DMS114 treated with DMSO at 0.1 percent for 48 hours (cell line): ENCODE measurements around the gene TXNRD3.
A peak's percentile ranks its signal among the peaks of the same experiment; 100 is the strongest.

Experiments
- DNase-seq: peaks from one replicate; lab custom pipeline; 2025; ENCODE audit not compliant: unreplicated experiment; lab: John Stamatoyannopoulos, UW

The TXNRD3 gene

DNA sequence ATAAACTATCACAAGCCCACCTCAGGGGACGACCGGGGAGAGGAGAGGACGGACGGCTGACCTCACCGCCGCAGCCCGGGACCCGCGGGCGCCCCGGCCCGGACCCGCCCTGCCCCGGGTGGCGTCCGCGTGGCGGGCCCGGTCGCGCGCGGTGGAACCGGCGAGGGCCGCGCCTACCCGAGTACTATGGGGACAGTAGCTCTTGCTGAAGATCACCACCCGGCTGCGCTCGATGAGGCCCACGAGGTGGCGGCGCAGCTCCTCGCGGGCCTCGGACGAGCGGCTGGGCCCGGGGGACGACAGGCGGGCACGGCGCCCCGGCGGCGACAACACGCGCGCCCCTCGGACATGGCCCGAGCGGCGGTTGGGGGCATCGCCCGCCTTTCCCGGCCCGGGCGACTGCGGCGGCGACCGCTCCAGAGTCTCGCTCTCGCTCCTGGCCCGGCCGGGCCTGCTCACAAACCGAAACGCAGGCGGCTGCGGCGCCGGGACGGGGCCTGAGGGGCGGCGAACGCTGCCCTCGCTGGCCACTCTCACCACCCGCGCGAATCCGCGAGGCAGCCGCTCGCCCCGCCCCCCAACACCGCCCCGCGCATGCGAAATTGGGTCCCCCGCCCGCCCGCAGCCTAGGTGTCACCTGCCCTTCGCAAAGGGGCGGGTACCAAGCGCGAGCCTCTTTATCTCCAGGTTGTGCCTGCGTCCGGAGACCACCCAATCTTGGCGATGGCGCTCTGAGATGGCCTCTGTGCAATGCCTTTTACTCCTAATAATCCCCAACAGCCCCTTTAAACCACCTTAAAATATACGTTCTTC, at the start of gene TXNRD3:
Gene TXNRD3, minus strand, starts transcription at position 554 of the 813 bp plus-strand sequence.
- peak; percentile 36 for DNase-seq

DNA sequence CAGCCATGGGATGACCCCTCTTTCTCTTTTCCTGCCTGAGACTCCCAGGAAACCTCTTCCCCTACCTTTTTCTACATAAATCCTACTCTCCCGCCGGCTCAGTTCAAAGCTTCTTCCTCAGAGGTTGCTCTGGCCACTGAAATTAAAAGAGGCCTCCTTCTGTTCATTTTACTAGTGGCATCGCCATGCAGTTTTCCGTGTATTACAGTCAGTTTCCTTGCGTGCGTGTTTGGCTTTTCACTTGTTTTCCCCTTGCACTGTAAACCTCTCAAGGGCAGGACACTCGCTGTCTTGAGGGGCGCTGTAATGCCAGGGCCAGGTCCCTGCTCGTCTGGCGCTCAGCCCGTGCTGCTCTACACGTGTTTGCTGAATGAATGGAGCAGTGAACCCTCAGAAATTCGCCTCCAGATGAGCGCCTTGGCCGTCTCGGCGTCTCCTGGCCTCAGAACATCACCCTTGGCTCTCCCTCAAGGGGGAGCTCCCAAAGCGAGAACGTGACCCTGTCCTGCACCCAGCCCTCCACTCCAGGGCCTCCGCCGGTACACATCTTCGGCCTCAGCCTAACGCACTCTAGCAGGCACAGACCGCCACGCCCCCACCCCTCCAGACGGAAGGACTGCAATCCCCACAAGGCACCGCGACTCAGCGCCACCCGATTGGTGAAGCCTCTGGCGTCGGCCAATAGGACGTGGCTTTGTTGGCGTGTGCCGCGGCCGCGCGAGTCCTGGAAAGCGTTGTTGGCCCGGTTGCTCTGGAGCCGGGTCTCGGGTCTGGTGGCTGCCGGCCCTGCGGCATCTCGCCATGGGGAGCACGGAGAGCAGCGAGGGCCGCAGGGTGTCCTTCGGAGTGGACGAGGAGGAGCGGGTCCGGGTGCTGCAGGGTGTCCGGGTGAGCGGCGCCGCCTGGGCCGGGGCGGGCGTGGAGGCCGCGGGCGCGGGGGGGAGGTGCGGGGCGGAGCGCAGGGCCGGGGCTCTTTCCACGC, 48.9 kb upstream of the TXNRD3 start, which contains the start of gene CHCHD6:
Gene CHCHD6, plus strand, starts transcription at position 729 of the 982 bp plus-strand sequence. Its CDS starts 73 bp downstream, at position 802.
- DNase-seq: peak; percentile 89

DNA sequence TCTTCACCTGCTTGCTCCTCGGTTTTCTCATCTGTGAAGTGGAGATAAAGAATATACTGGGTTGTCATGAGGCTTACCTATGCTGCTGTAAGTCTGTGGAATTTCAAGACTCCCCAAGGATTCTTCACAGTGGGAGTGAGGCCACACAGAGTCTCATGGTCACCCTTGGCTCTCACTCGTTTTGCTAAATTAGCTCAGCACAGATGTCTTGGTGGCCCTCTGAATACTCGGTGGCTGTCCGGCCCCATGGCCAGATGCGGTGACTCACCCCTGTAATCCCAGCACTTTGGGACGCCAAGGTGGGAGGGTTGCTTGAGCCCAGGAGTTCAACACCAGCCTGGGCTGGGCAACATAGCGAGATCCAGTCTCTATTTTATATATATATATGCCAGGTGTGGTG, 44.1 kb upstream of the TXNRD3 start:
- no peak for DNase-seq

DNA sequence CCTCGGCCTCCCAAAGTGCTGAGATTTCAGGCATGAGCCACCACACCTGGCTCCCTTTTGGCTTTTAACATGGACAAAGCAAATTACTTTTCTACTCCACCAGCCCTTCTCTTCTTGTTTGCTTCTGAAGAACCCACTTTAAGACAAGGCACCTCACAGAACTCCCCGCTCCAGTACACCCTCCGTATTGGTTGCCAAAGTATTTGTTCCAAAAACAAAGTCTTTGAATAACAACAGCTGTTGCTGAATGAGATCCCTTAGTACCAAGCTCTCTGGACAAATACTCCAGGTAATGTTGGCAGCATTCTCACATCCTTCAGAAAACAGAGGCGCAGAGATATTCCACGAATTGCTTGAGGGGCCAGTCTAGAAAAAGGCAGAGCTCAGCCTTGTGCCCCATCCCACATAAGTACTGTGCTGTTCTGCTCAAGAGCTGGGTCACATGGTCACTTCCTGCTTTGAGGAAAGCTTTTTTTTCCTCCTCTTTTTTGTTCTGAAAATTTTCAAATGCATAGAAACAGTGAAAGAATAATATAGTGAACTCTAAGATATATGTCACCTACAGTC, 41.9 kb upstream of the TXNRD3 start:
- DNase-seq: no peak

DNA sequence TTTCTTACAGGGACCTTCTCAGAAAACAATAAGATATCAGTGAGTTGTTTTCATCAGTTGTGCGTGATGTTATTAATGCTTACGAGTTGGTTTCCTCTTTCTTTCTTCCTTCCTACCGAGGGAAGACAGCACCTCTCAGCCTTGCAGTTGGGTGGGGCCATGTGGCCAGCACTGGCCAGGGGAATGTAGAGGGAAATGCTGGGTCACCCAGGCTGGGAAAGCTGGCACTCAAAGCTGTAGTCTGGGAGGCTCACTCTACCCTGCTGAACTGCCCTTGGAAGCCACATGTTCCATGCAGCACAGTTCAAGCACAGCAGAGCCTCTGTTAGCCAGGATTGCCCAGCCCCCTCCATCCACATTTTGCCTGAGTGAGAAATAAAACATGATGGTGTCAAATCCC, 39.0 kb upstream of the TXNRD3 start:
- no peak for DNase-seq

DNA sequence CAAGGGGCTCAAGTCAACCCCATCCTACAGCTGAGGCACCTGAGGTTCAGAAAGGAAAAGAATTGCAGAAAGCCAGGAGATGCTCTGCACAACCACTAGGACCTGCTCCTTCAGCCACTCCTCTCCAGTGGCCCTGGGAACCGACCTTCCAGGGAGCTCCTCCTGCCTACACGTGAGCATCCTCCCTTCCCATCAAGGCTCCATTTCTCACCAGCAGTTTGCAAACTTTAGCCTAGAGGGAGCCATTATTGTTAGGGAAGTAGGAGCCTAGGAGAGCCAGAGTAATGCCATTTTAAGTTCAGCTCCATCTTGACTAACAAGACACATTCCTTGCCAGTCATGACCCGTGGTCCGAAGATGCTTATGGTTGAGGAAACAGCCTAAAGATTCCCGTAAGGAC, 37.9 kb upstream of the TXNRD3 start:
- DNase-seq: no peak

DNA sequence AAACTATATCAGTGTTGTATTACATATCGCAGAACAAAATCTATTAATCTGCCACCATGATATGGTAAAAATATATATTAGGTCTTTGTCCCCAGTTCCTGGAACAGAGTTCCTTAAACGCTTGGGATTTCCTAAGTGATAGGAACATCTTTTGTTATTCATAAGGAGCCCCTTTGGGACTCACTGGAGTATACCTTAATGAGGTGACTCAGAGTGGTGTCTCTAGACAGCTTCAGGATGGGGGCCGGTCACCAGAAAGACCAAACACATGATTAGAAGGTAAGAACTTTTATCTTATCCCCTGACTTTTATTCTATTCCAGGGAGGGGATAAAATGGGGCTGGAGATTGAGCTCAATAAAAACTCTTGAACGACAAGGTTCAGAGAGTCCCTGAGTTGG, 36.8 kb upstream of the TXNRD3 start:
- no peak for DNase-seq

DNA sequence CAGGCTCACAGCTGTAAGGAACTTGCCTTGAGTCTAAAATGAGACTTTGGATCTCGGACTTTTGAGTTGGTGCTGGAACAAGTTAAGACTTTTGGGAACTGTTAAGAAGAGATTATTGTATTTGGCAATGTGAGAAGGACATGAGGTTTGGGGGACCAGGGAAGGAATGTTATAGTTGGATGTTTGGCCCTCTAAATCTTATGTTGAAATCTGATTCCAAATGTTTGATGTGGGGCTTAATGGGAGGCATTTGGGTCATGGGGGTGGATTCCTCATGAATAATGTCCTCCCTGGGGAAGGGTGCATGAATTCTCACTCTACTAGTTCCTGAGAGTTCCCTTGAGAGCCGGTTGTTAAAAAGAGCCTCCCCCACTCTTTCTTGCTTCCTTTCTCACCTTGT, 30.6 kb upstream of the TXNRD3 start:
- no peak for DNase-seq

DNA sequence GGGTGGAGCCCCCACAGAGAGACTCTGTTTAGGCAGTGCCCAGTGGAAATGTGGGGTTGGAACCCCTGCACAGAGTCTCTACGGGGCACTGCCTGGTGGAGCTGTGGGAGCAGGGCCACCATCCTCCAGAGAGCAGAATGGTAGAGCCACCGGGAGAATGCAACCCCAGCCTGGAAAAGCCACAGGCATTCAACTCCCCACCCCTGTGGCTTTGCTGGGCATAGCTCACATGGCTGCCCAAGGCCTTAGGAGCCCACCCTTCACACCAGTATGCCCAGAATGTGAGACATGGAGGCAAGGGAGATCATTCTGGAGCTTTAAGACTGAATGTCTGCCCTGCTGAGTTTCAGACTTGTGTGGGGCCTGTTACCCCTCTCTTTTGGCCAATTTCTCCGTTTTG, 30.1 kb upstream of the TXNRD3 start:
- no peak for DNase-seq

DNA sequence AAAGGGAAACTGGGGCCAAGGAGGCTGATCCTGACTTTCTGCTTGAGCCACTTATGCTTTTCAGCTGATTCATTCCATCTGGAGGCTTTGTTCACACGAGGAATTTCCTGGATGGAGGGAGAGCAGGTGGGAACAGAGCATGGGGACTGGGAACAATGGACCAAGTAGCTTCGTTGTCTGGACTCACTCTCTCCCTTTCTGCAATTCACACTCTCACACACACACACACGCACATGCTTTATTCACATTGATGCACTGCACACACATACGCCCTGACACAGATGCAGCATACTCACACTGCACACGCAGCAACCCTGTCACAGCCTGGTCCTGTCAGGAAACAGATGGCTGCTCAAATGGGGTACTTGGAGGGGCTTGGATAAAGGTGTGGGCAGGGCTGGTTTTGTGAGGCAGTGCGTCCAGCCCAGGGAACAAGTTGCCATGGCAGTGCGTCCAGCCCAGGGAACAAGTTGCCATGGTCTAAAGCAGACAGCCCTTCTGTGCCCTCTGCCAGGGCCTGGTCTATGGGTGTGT, 29.4 kb upstream of the TXNRD3 start:
- DNase-seq: no peak

DNA sequence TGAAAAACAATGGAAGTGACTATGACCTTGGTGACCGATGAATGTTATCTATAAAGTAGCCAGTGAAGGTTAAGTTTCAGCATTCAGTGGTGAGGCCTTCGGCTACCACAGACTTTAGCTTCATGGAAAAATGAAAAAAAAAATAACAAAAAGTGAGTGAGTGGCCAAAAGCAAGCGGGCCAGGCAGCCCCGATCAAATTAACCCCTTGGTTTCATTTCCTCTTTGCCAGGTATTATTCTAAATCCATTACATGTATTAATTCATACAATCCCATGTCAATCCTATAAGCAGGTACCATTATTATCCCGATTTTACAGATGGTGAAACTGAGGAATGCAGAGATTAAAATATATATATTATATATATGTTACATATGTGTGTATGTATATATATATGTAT, 28.1 kb upstream of the TXNRD3 start:
- no peak for DNase-seq

DNA sequence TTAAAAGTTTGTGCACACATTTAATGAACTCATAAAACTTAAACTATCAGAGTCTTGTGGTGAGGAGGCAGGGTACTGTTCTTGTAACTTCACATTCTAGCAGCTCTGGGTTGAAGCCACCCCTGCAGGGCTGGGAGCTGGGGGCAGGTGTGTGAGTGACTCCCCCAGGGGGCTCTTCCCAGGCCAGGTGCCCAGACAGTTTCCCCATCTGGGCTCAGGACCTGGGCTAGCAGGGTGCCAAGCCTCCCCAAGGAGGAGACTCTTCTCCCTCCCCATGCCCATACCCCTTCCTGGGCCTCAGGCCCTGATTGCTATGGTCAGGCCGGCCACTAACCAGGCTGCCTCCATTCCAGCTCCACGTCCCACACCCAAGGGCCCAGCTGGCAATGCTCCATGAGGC, 27.1 kb upstream of the TXNRD3 start:
- DNase-seq: no peak

DNA sequence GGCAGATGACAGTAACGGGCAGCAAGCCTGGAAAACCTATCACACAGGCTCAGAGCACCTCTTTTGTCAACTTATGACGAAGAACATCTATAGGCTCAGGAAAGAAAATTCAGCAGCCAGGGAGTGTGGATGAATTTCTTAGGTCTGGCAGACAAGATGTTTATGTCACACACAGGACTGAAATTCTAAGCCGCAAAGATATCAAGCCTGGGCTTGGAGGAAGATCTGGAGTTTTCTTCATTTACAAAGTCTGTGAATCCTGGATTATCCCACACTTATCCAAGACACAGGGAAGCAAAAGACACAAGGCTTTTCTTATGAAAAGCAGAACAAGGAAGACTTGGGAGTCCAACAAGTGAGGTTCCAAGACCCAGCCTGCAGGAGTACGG, 25.7 kb upstream of the TXNRD3 start:
- no peak for DNase-seq

DNA sequence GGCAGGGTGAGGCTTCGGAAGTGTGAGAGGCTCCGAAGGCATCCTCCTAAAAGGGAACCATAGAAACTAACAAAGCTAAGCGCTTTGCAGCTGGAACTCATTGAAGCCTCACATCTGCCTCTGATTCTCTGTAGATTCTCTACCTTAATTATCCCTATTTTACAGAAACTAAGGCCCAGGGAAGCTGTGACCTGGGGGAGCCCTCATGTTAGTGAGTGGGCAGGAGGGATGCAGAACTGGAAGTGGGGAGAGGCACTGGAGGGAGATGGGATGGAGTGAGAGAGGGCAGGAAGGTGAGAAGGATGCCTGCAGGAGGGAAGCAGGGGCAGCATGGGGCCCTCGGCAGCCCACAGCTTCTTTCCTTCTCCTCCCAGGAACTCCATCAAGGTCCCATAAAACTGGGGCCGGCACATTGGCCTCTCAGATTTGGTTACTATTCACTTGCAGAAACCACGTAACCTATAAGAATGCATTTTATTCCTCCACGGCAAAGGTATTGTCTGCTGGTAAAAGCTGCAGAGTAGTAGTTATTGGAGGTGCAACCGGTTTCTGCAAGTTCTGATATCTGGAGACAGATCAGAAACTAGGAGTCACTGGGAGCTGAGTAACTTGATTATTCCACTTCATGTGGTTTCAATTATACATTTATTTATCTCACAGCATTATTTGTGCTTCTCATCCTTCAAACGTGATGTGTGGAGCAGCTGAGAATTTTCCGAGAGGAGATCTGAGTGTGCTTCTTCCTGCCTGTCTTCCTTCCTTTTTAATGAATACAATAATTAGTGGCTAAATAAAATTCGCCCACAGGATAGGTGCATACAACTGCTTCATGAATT, 25.1 kb upstream of the TXNRD3 start:
- DNase-seq: no peak

DNA sequence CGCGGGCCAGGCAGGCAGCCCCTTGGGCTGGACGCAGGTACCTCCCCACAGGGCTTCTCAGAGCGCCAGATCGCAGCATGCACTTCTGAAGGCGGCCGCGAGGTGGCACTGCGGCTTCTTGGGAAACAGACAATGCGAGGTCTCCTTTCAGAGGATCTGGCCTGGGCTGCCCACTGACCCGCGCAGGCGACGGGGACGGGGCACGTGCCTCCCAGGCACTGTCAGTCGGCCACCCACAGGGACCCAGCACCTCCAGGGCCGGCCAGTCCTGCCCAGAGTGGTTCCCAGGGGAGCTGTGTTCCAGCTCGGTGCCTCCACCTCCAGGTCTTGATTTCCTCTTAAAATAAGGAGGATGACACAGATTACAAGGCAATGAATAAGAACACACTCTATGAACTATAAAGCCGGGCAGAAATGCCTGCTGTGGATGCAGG, 24.4 kb upstream of the TXNRD3 start:
- DNase-seq: peak; percentile 51

DNA sequence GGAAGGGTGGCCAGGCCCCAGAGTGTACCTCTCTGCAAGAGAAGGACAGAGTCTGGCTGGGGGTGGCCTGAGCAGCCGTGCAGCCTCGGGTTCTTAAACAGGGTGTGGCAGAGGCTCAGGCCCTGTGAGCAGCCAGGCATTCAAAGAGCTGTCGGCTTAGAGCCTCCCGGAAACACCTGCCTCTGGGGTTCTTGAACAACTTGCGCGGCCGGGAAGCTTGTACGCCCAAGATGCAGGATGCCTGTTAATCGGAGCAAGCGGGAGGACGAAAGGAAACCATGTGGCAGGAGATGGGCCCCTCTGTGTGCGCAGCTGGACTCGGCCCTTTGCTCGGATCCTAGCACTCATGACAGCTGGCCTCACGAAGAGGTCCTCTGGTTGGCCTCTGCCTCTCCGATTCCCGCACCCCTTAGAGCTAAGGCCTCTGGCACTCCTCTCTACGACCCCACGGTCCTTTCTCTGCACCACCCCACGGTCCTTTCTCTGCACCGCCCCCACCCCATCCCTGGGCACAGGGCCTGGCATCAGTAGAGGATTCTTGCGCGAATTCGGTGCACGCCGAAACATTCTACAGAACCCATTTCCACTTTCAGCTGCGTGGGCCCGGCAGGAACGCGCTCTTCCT, 23.9 kb upstream of the TXNRD3 start:
- no peak for DNase-seq

DNA sequence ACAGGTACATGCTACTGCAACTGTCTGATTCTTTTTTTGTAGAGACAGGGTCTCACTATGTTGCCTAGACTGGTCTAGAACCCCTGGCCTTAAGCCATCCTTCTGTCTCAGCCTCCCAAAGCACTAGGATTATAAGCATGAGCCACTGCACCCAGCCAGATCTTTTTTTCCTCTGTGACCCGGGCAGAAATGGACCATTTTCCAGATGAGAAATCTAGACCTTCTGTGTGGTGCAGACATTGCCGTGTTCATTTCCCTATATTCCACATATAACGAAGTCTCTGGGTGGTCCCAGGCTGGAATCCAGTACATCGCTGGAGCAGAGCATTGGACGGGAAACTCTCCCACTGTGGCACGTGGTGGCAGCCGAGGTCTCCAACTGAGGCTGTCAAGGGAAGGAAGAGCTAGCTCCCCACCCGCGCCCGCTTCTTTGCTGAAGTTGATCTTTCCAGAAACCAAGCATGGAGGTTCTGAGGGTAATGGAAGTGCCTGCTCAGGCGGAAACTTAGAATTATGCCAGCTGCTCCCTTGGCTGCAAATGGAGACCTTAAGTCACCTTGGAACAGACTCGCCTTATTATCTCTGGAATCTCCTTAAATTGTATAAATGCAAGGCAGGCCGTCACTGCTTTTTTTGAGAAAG, 23.1 kb upstream of the TXNRD3 start:
- DNase-seq: no peak

DNA sequence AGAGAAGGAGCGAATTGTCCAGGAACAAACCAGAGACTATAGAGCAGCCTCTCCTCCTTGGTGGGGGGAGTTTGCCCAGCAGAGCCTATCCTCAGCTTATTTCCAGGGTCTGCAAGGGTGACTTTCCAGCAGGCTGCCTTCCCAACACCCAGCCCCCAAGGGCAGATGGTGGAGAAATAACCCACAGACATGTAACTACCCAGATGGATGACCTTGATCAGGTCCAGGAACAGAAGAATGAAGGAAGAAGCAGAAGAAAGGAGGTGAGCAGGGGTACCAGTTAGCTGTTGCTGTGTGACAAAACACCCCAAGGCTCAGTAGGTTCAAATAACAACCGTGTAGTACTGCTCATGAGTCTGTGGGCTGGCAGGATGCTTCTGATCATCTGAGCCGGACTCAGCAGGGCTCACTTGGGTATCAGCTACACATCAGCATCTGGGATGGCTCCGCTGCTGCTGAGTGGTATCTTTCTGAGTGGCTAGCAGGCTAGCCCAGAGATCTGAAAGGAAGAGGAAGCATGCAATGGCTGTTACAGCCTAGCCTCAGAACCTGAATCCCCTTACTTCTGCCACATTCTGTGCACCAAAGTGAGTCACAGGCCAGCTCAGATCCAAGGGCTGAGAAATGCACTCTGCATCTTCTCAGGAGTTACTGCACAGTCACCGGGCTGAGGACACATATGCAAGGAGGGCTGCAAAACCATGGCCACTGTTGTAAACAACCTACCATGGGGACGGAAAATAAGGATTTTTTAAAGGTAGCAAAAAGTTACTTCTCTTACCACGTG, 22.2 kb upstream of the TXNRD3 start:
- no peak for DNase-seq

DNA sequence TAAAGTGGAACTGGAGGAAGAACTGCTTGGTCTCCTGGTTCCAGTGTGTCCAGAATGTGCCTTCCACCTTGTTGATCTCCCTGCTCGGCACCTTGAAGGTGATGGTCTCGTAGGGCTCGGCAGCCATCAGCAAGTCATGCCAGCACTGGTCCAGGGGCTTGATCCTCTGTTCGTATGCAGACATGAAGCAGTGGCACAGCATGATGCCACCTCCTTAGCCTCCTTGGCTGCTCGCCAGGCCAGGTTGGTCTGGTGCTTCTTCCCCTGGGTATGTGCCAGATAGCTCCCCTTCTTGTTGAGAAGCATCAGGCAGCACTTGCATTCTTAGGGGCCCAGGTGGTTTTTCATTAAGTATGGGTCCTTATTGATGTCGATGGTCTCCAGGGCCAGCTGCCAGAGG, 17.8 kb upstream of the TXNRD3 start:
- DNase-seq: no peak
